ENCODE data around the gene TEAD4. TPM values are rescaled to one million over a fixed set of nuclear protein-coding genes. Genes with fewer than 3 reads are reported as not detected.

The TEAD4 gene
- total RNA-seq, 6 experiments from 2014 or later = 0.81 to 8.5 (median 3.0) TPM

- H3K36me3 ChIP-seq = peaks cover 0 to 18% (median 3%) of the 10 kb centered on the region in 4 donors
- no peaks in the 10 kb centered on the region for H3K4me1 ChIP-seq
- WGBS (ENCODE audit: insufficient coverage, low coverage, low lambda C conversion rate, missing lambda C conversion rate) = 68% methylated on average over 3 of the region's 3 CpGs
- TF ChIP-seq POLR2A (IDR thresholded peaks at IDR 0.05) = no peak
- no peaks in the 10 kb centered on the region for H3K27me3 ChIP-seq
- no peak overlapping the region for H3K4me3 ChIP-seq
- intact Hi-C loops (cut with DNase I) = no loop called here
- DNase-seq = no peak
- no peak for ATAC-seq
- no peak overlapping the region for H3K27ac ChIP-seq
- H3K9me3 ChIP-seq = no peaks in the 10 kb centered on the region
These were observed 35.2 kb upstream of the TEAD4 start for GRCh38 chr12:2924019-2924418.

DNA sequence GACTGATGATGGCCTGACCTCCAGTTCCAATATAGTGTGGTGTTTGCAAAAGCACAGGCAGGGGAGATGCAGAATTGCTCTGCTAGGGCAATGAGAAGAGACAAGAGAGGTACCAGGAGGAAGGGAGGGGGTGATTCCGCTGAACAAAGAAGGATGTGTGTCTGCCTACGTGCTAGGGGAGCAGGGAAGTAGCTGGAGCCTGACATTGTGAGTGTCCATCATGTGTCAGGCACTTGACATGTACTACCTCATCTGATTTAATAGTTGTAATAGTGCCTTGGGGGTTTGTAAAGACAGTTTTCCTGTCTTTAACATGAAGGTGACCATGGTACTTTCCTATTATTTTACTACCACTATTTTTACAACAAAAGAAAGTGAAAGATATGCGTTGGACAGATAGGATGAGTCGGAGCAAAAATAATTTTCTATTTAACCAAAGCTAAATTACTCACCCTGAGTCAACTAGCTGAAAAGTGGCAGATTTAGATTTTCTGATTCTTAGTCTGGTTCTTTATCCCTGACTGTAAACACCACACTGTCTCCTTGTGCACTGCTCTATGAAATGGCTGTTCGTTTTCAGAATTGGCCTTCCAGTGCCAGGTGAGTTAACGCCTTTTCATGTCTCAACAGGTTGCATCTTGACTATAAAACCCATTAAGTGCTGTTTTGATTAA, 33.7 kb upstream of the TEAD4 start:
- Histone ChIP-seq H3K4me3 (no peak overlapping the region), H3K27ac (no peak overlapping the region), H3K36me3 (peaks cover 0 to 21% (median 5%) of the 10 kb centered on the region in 4 donors), H3K27me3 (no peaks in the 10 kb centered on the region), H3K4me1 (no peaks in the 10 kb centered on the region), H3K9me3 (no peaks in the 10 kb centered on the region)
- TF ChIP-seq POLR2A (IDR thresholded peaks at IDR 0.05) = no peak
- TF ChIP-seq CTCF (IDR thresholded peaks at IDR 0.05) = no peak
- DNase-seq (no peak), ATAC-seq (no peak)
- intact Hi-C loops (cut with DNase I) = no loop called here
- WGBS (ENCODE audit: insufficient coverage, low coverage, low lambda C conversion rate, missing lambda C conversion rate) = 90% methylated on average over 6 of the region's 6 CpGs

- 73% methylated on average over 8 of the region's 8 CpGs for WGBS (ENCODE audit: insufficient coverage, low coverage, low lambda C conversion rate, missing lambda C conversion rate)
- Histone ChIP-seq H3K4me3 (no peak overlapping the region), H3K36me3 (peaks cover 0 to 26% (median 7%) of the 10 kb centered on the region in 4 donors), H3K9me3 (no peaks in the 10 kb centered on the region), H3K27ac (no peak overlapping the region), H3K4me1 (no peaks in the 10 kb centered on the region), H3K27me3 (no peaks in the 10 kb centered on the region)
- TF ChIP-seq POLR2A (IDR thresholded peaks at IDR 0.05) (no peak), CTCF (IDR thresholded peaks at IDR 0.05) (no peak)
- intact Hi-C loops (cut with DNase I) = no loop called here
- ATAC-seq = peak in 3 of 4 donors; percentile 38 to 71 (median 54)
- no peak for DNase-seq
These were observed 28.3 kb upstream of the TEAD4 start for GRCh38 chr12:2930865-2931264.

- no peak overlapping the region for H3K4me3 ChIP-seq
- H3K27ac ChIP-seq = no peak overlapping the region
- H3K27me3 ChIP-seq = no peaks in the 10 kb centered on the region
- H3K4me1 ChIP-seq = no peaks in the 10 kb centered on the region
- no peak for TF ChIP-seq CTCF (IDR thresholded peaks at IDR 0.05)
- TF ChIP-seq POLR2A (IDR thresholded peaks at IDR 0.05) = no peak
- H3K9me3 ChIP-seq = no peaks in the 10 kb centered on the region
- DNase-seq = no peak
- intact Hi-C loops (cut with DNase I) = no loop called here
- peaks cover 0 to 30% (median 10%) of the 10 kb centered on the region in 4 donors for H3K36me3 ChIP-seq
- WGBS (ENCODE audit: insufficient coverage, low coverage, low lambda C conversion rate, missing lambda C conversion rate) = 100% methylated on average over 2 of the region's 6 CpGs
- no peak for ATAC-seq
These were observed 25.6 kb upstream of the TEAD4 start for GRCh38 chr12:2933586-2933985.

DNA sequence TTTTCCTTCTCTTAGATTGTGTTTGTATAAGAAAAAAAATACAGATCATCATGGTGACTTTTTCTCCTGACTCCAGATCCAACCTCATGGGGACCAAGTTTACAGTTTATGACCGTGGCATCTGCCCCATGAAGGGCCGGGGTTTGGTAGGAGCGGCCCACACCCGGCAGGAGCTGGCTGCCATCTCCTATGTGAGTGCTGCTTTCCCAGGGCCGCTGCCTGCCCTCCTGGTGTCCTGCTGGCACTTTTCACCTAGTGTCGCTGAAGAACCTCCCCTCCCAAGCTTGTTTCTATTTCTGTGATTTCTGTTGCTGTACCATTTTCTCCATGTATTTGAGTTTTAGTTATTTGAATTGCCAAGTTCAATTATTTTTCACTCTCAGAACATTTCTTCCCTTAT, 24.8 kb upstream of the TEAD4 start:
- ATAC-seq (no peak), DNase-seq (no peak)
- no peaks in the 10 kb centered on the region for H3K4me1 ChIP-seq
- H3K27me3 ChIP-seq = no peaks in the 10 kb centered on the region
- intact Hi-C loops (cut with DNase I) = no loop called here
- peaks cover 0 to 34% (median 11%) of the 10 kb centered on the region in 4 donors for H3K36me3 ChIP-seq
- no peak for TF ChIP-seq POLR2A (IDR thresholded peaks at IDR 0.05)
- no peak for TF ChIP-seq CTCF (IDR thresholded peaks at IDR 0.05)
- H3K27ac ChIP-seq = no peak overlapping the region
- 94% methylated on average over 4 of the region's 6 CpGs for WGBS (ENCODE audit: insufficient coverage, low coverage, low lambda C conversion rate, missing lambda C conversion rate)
- H3K4me3 ChIP-seq = no peak overlapping the region
- no peaks in the 10 kb centered on the region for H3K9me3 ChIP-seq
